Effector CD8-positive, alpha-beta T cell (primary cell): ENCODE data around the gene AK9.

Experiments
- DNase-seq: peaks from one replicate; lab custom pipeline; 2025; lab: John Stamatoyannopoulos, UW

AK9 gene

GRCh38 chr6:109445382-109445781 lies 245.6 kb downstream of the AK9 start:
- no peak for DNase-seq

GRCh38 chr6:109443425-109443950 lies 247.5 kb downstream of the AK9 start:
- no peak for DNase-seq
